Panc1 (cell line): Measurements from ENCODE around the gene CDH15. TPM values are rescaled to one million over a fixed set of nuclear protein-coding genes. Genes with fewer than 3 reads are reported as not detected.

Source experiments
- ATAC-seq: fragments of 200-7000 bp; cut with Tn5 transposase; 2 replicates; pipeline ENCODE4 v1.9.1; 2020; ENCODE audit warnings: mild to moderate bottlenecking, moderate library complexity
- BruUV-seq: library from RNA; stranded (reverse); fragments of 400-500 nt; replicated peaks from 2 replicates; lab custom pipeline; 2021; lab: Mats Ljungman, UMichigan
- CTCF ChIA-PET: fragments of 300-600 bp; sonication (Branson Sonifier 250); formaldehyde crosslinking; loops from one replicate; lab custom pipeline; 2022; ENCODE audit warnings: antibody characterized with exemption; lab: Charles Lee
- POLR2A ChIA-PET: fragments of 300-600 bp; sonication (Branson Sonifier 250); formaldehyde crosslinking; loops from one replicate; lab custom pipeline; 2022; ENCODE audit warnings: antibody characterized with exemption; lab: Charles Lee
- DNase-seq: peaks from one replicate; pipeline ENCODE4 v3.0.0-alpha.2; 2010; ENCODE audit warnings: low read depth, low spot score
- H3K27ac ChIP-seq: 2 replicates; pipeline ENCODE4 v1.5.1; 2011; ENCODE audit warnings: mild to moderate bottlenecking, low read length, inconsistent platforms
- H3K27me3 ChIP-seq: fragments of 200-500 bp; sonication (Bioruptor generic); 2 replicates; pipeline ENCODE4 v1.6.0; 2014; ENCODE audit warnings: low read length, inconsistent platforms; ENCODE audit not compliant: control insufficient read depth, insufficient read depth
- H3K36me3 ChIP-seq: fragments of 200-500 bp; sonication (Bioruptor generic); 2 replicates; pipeline ENCODE4 v1.5.1; 2014; ENCODE audit warnings: inconsistent platforms, mild to moderate bottlenecking, low read length, moderate library complexity; ENCODE audit not compliant: control insufficient read depth, insufficient read depth
- H3K4me1 ChIP-seq: 2 replicates; pipeline ENCODE4 v1.5.1; 2011; ENCODE audit warnings: inconsistent platforms, mild to moderate bottlenecking, low read length, moderate library complexity; ENCODE audit not compliant: control insufficient read depth, insufficient read depth
- H3K4me3 ChIP-seq, 2 experiments: 2 replicates each; pipeline ENCODE4 v1.5.1; 2011 to 2012; ENCODE audit warnings: low read depth in 2 of 2, low read length in 2 of 2, mild to moderate bottlenecking in 2 of 2, inconsistent platforms in 1 of 2, moderate library complexity in 1 of 2
- H3K9me3 ChIP-seq: fragments of 200-500 bp; sonication (Bioruptor generic); 2 replicates; pipeline ENCODE4 v1.5.1; 2014; ENCODE audit warnings: low read depth, mild to moderate bottlenecking, inconsistent platforms, low read length, moderate library complexity; ENCODE audit not compliant: control insufficient read depth, insufficient read depth
- POLR2AphosphoS5 ChIP-seq: IDR thresholded peaks from 2 replicates; pipeline ENCODE4 v1.6.1; 2012; ENCODE audit warnings: mild to moderate bottlenecking, low read depth, low read length, moderate library complexity
- SIN3A ChIP-seq: IDR thresholded peaks from 2 replicates; pipeline ENCODE4 v1.6.1; 2012; ENCODE audit warnings: low read depth, mild to moderate bottlenecking, low read length, moderate library complexity, borderline replicate concordance; ENCODE audit not compliant: insufficient read depth
- TCF7L2 ChIP-seq: IDR thresholded peaks from 2 replicates; pipeline ENCODE4 v1.6.1; 2011; ENCODE audit warnings: mild to moderate bottlenecking, low read depth, low read length, inconsistent platforms
- in situ Hi-C: cut with HindIII; loops from 2 replicates; pipeline ENCODE4 v1.10.0; 2016; ENCODE audit warnings: low sequenced_read_pairs, low pct_unique_long_range_greater_than_20kb
- intact Hi-C: fragments of 100-400 bp; cut with micrococcal nuclease; formaldehyde crosslinking; loops from one replicate; pipeline ENCODE4 v1.10.0; 2022; ENCODE audit not compliant: unreplicated experiment
- total RNA-seq: library from RNA; stranded (reverse); gene quantifications from one replicate; pipeline ENCODE4 v1.2.1, GENCODE V29; 2021; ENCODE audit not compliant: unreplicated experiment
- TF ChIP-seq, protein P1 (sequence below): fragments of 450-650 bp; IDR thresholded peaks from 2 replicates; pipeline ENCODE4 v1.5.1; 2017; ENCODE audit warnings: mild to moderate bottlenecking
- TF ChIP-seq, protein P2 (sequence below), 2 experiments: IDR thresholded peaks; 2 replicates each; pipeline ENCODE4 v1.6.1; 2011 to 2012; ENCODE audit warnings: low read depth in 2 of 2, control low read depth in 1 of 2, low read length in 1 of 2, mild to moderate bottlenecking in 1 of 2, moderate library complexity in 1 of 2; ENCODE audit not compliant: insufficient read depth in 1 of 2

Gene CDH15
- total RNA-seq, 1 experiment from 2014 or later = 0.51 TPM

DNA sequence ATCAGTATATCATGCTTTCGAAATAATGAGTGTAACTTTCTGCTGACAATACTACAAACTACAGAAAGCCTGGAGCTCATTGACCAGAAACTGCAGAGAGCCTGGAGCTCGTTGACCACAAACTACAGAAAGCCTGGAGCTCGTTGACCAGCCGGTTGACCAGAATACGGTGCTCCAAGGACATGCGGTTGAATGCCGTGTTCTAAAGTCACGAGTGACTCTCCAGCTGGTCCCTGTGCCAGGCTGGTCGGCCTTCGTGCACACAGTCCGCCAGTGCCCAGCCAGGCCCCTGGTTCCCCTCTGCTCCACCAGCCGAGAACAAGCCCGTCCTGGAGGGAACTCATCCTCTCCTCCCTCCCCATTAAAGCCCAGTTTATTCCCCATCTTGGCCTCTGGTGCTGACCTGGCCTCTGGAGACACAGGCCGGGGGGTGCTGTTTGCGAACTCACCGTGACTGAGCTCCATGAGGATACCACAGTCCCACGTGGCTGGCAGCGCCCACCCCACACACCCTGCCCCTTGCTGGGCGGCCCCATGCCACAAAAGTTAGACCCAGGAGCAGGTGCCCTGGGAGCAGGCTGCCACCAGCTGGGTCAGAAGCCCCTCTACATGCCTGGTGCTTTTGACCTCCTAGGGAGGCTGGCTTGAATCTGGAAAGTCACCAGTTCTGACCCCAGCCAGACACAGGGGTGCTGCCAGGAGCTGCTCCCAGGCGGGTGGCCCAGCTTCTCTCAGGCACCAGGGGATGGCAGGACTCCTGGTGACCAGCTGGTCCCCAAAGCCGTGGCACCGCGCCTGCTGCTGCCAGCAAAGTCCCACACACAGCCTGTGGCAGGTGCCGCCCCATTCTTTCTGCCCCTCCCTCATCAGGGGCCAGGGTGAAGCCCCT, 15.5 kb upstream of the CDH15 start:
- no TSS peak for BruUV-seq
- DNase-seq (no peak), ATAC-seq (no peak)
- CTCF ChIA-PET = no interaction called here
- intact Hi-C loops = no loop called here
- Histone ChIP-seq H3K9me3 (no peaks in the 10 kb centered on the region), H3K4me1 (no peaks in the 10 kb centered on the region), H3K27ac (no peak overlapping the region), H3K36me3 (no peaks in the 10 kb centered on the region), H3K27me3 (no peaks in the 10 kb centered on the region), H3K4me3 (no peak overlapping the region)
- POLR2A ChIA-PET = no interaction called here
- TF ChIP-seq SIN3A (no peak), TCF7L2 (no peak), POLR2AphosphoS5 (no peak)
- TF ChIP-seq, protein P1, sequence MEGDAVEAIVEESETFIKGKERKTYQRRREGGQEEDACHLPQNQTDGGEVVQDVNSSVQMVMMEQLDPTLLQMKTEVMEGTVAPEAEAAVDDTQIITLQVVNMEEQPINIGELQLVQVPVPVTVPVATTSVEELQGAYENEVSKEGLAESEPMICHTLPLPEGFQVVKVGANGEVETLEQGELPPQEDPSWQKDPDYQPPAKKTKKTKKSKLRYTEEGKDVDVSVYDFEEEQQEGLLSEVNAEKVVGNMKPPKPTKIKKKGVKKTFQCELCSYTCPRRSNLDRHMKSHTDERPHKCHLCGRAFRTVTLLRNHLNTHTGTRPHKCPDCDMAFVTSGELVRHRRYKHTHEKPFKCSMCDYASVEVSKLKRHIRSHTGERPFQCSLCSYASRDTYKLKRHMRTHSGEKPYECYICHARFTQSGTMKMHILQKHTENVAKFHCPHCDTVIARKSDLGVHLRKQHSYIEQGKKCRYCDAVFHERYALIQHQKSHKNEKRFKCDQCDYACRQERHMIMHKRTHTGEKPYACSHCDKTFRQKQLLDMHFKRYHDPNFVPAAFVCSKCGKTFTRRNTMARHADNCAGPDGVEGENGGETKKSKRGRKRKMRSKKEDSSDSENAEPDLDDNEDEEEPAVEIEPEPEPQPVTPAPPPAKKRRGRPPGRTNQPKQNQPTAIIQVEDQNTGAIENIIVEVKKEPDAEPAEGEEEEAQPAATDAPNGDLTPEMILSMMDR = no peak
- TF ChIP-seq, protein P2, sequence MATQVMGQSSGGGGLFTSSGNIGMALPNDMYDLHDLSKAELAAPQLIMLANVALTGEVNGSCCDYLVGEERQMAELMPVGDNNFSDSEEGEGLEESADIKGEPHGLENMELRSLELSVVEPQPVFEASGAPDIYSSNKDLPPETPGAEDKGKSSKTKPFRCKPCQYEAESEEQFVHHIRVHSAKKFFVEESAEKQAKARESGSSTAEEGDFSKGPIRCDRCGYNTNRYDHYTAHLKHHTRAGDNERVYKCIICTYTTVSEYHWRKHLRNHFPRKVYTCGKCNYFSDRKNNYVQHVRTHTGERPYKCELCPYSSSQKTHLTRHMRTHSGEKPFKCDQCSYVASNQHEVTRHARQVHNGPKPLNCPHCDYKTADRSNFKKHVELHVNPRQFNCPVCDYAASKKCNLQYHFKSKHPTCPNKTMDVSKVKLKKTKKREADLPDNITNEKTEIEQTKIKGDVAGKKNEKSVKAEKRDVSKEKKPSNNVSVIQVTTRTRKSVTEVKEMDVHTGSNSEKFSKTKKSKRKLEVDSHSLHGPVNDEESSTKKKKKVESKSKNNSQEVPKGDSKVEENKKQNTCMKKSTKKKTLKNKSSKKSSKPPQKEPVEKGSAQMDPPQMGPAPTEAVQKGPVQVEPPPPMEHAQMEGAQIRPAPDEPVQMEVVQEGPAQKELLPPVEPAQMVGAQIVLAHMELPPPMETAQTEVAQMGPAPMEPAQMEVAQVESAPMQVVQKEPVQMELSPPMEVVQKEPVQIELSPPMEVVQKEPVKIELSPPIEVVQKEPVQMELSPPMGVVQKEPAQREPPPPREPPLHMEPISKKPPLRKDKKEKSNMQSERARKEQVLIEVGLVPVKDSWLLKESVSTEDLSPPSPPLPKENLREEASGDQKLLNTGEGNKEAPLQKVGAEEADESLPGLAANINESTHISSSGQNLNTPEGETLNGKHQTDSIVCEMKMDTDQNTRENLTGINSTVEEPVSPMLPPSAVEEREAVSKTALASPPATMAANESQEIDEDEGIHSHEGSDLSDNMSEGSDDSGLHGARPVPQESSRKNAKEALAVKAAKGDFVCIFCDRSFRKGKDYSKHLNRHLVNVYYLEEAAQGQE (IDR thresholded peaks at IDR 0.05; ENCODE audit: insufficient read depth in 1 of 2, low read depth in 2 of 2, low read length in 1 of 2) = no peak
- in situ Hi-C loops = no loop called here

DNA sequence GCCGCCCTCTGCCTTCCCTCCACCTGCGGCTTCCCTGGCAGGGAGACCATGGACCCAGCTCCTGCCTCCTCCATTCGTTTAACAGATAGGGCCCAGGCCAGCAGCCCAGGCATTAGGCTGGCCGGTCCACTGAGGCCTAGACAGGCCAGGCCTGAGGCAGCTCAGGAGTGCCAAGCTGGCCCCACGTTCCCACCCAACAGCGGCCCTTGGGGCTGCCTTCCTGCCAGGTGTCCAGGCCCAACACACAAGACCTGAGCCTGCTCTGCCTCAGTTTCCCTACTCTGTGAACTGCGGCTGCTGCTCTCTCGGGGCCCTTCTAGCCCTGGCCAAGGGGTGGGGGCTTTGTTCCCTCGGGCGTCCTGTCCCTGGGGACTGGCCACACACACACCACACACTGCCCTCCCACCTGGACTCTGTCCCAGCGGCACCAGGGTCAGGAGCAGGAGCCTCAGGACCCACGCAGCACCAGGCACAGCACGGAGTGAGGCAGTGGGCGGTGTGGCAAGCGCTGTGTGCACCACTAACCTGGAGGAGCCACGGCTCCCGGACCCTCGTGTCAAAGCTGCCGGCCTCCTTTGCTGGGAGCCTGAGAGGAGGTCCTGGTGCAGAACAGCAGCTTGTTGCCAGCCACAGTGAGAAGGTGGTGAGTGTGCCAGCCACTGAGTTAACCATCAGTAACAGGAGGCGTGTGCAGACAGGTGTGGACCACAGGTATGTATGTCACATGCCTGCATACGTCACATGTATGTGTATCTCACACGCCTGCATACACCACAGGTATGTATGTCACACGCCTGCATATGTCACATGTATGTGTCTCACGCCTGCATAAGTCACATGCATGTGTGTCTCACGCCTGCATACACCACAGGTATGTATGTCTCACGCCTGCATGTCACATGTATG, 14.6 kb upstream of the CDH15 start:
- intact Hi-C loops (no loop called here), in situ Hi-C loops (no loop called here)
- TF ChIP-seq POLR2AphosphoS5 (no peak), SIN3A (no peak), TCF7L2 (no peak)
- TF ChIP-seq, protein P1 = no peak
- no peak overlapping the region for H3K27ac ChIP-seq
- no peaks in the 10 kb centered on the region for H3K27me3 ChIP-seq
- DNase-seq (no peak), ATAC-seq (no peak)
- no TSS peak for BruUV-seq
- H3K9me3 ChIP-seq = no peaks in the 10 kb centered on the region
- CTCF ChIA-PET = no interaction called here
- H3K36me3 ChIP-seq = no peaks in the 10 kb centered on the region
- H3K4me1 ChIP-seq = no peaks in the 10 kb centered on the region
- POLR2A ChIA-PET = no interaction called here
- no peak overlapping the region for H3K4me3 ChIP-seq
